22Rv1 (cell line): ENCODE measurements around the gene EPHB1.

Source experiments
- H3K27ac ChIP-seq: fragments of 450-650 bp; 2 replicates; pipeline ENCODE4 v1.5.1; 2017
- CTCF ChIP-seq: fragments of 450-650 bp; IDR thresholded peaks from 2 replicates; pipeline ENCODE4 v1.5.1; 2017; ENCODE audit warnings: mild to moderate bottlenecking
- ZFX ChIP-seq: fragments of 450-650 bp; IDR thresholded peaks from 2 replicates; pipeline ENCODE4 v1.6.1; 2017; ENCODE audit warnings: antibody characterized with exemption, borderline replicate concordance

Gene EPHB1

DNA sequence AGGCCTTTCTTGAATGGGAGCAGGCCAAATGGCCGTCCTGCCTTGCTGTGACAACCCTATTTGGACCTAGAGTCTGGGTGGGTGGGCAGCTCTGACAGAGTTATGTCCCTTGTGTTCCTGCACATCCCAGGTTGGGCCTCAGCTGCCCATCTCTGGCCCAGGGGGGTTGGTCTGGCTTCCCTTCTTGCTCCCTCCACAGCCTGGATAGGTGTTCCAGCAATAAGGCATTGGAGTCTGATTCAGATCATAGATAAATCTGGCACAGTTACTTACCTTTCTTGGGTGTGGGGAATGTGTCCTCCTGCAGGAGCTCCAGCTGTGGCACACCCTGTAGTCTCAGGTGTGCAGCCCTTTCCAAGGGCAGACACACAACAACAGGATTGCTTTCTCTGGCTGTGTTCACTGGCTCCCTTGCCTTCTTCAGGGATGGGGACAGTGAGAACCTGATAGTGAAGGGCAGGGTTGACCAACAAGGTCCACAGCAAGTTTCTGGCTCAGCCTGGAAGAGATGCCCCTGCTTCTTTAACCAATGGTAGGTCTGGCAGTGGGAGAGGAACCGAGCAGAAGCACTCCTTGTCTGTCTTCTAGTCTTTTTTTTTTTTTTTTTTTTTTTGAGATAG is 177.9 kb downstream of the EPHB1 start:
- TF ChIP-seq CTCF (no peak), ZFX (no peak)
- no peak overlapping the region for H3K27ac ChIP-seq

GRCh38 chr3:134974624-134975023 is 179.6 kb downstream of the EPHB1 start:
- TF ChIP-seq CTCF, result no peak
- no peak for TF ChIP-seq ZFX
- no peak overlapping the region for H3K27ac ChIP-seq

- TF ChIP-seq CTCF (no peak), ZFX (no peak)
- no peak overlapping the region for H3K27ac ChIP-seq
These were observed 181.9 kb downstream of the EPHB1 start for GRCh38 chr3:134976948-134977347.

- no peak overlapping the region for H3K27ac ChIP-seq
- no peak for TF ChIP-seq CTCF
- TF ChIP-seq ZFX, result no peak
These were observed 183.6 kb downstream of the EPHB1 start for GRCh38 chr3:134978658-134979057.

DNA sequence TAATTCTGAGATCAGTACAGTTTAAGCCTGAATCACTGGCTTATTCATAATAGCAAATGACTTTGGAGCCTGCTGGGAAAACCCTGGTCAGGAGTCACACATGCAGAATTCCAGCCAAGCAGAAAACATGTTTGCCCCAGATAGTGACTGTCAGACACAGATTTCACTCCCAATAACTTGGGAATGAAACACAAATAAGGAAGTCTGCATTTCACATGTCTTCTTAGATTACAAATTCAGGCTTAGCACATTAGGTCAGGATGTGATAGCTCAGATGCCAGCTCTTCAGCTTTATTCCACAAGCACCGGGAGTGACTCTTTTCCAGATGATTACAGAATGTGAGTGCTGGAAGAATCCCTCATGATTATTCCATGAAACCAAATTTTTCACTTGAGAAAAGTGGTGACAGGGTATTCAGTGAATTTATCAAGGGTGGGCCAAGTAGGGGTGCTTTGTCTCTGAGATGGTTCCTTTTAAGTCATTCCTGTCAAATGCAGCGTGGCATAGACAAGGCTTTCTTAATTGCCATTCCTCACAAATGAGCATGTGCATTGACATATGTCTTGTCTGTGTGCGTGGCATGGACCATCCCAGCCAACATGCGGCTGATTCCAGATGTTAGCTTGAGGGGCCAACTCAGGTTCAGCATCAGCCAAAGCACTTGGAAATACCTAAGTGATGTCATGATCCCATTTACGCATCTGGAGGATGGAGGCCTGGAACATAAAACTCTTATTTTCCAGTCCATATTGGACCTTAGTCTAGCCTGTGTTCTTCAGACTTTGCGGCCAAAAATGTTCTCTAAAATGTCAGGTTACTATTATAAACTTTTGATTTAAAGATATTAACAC is 191.0 kb downstream of the EPHB1 start:
- no peak for TF ChIP-seq CTCF
- no peak for TF ChIP-seq ZFX
- no peak overlapping the region for H3K27ac ChIP-seq

DNA sequence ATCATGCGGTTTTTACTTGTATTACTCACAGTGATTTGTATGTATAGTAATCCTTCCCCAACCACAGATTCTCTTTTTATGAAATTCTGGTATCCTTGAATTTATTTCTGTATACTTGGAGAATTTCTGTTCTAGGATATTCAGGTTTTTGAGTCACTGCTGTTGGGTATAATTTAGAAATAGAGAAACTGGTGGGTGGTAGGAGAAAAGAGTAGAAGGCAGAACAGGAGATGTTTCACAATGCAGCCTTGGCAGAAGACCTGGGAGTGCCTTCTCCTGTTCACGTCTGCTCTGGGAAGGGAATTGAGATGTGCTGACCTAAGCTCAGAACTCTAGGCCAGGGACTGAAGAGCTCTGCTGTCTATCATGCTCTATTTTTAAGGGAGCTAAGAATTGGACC is 193.6 kb downstream of the EPHB1 start:
- no peak for TF ChIP-seq CTCF
- TF ChIP-seq ZFX, result no peak
- no peak overlapping the region for H3K27ac ChIP-seq

- H3K27ac ChIP-seq, result no peak overlapping the region
- TF ChIP-seq CTCF, result no peak
- no peak for TF ChIP-seq ZFX
These were observed 195.9 kb downstream of the EPHB1 start for GRCh38 chr3:134991003-134991402.
